HG03097 (cell line): ENCODE data around the gene HOTAIR.

Experiments
- ATAC-seq: cut with Tn5 transposase; IDR thresholded peaks from one replicate; pipeline ENCODE4 v1.9.1; 2021; ENCODE audit not compliant: unreplicated experiment, low FRiP score

Gene HOTAIR

DNA sequence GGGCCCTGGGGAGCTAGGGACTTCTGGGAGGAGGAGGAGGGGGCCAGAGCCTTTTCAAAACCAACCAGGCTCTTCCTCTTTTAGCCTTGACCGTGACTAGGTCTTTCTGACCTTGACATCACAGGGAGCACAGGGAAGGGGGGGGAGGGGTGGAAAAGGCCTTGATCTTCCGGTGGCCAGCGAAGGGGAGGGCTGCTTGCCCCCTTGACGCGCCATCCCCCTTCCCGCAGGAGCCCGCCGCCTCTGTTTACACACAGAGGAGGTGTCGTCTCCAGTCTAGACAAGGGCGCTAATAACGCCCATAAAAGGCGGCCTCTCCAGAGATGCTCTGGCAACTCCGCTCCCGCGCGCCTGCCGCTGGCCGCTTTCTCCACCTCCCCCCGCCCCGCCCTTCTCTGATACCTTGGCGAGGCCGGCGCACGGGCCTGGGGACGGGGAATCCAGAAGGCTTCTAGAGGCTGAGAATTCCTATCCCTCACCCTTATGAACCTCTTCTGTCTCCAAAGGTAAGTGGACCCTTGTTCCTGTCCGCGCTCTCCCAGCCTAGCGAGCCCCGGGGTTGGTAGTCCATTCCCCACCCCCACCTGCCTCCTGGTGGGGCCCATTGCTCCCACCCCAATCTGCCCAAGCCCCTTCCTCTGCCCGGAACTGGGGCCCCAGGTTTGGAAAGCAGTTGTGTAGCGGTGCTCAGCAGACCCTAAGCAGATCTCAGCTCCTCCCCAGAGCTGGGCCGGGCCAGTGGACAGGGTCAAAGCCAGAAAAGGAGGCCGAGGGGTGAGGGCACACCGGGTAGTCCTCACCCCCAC lies 24.9 kb downstream of the HOTAIR start:
- ATAC-seq, result no peak

DNA sequence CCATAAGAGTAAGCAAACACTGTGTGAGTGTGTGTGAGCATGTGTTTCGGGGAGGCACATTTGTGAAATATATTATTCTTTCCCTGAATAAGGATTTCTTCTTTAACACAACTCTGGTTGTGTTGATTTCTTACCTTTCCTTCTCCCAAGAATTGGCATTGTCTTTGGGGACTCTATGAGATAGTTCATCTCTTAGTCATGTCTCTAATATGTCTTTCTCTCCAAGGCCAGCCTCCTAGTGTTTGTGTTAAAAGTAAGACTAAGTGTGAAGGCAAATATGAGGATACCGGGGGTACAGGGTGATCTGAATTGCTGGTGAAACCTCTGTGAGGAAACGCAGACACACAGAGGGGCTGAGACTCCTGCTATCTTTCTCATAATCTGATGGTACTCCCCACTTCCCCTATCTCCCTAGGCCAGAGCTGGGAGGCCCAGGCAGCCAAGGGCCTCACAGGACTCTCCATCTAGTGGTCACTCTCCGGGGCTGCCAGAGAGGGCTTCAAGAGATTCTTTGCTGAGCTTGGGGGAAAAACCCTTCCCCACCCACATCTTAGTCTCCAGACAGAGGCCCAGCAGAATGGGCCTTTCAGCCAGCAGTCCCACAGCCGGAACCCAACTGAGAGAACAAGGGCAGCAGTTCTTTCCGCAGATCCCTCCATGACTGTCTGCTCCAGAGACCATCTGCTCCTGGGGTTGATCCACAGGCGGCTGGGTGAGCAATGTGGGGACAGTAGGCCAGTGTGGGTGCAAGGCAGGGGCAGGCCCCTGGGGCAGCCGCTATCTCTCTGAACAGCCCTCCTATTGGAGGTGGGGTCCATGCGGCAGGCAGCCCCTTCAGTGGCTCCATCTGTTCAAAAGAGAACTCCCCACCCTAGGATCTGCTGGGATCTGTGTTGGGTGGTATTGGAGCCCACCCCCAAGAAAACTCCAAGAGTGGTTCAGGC lies 25.8 kb downstream of the HOTAIR start:
- no peak for ATAC-seq

DNA sequence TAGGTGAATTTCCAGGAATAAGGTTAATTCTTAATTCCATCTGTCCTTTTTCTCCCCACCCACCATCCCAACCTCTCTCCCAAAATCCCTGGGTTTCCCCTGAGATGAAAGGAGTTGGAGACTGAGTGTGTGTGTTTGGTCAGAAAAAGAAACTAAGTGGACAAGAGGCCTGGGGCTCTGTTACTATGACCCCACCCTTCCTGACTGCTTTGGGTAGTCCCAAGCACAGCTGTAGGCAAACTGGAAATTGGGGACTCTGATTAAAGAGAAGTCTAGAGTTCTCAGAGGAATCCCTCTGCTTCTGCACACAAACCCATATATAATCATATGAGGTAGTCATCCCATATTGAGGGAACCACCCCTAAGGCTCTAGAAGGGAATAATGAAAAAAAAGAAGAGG lies 27.0 kb downstream of the HOTAIR start:
- no peak for ATAC-seq

- ATAC-seq, result no peak
Measured at GRCh38 chr12:53944907-53945847, 29.6 kb downstream of the HOTAIR start.

DNA sequence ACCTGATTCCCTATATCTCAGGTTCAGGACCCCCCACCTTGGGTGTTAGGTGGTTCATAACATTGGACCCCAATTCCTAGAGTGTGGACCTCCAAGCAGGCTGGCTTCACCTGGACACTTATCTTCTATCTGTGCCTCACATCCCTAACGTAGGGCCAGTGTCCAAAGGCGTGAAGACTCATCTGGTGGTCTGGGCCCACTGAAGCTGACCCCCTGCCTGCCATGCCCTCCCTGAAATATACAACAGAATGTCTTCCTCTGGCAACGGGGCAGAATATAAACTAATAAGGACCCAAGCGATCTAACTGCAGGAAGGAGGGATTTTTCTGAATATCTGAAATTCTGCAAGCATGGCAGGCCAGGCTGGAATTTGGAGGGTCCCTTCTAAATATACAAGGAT lies 30.5 kb downstream of the HOTAIR start:
- ATAC-seq, result no peak

DNA sequence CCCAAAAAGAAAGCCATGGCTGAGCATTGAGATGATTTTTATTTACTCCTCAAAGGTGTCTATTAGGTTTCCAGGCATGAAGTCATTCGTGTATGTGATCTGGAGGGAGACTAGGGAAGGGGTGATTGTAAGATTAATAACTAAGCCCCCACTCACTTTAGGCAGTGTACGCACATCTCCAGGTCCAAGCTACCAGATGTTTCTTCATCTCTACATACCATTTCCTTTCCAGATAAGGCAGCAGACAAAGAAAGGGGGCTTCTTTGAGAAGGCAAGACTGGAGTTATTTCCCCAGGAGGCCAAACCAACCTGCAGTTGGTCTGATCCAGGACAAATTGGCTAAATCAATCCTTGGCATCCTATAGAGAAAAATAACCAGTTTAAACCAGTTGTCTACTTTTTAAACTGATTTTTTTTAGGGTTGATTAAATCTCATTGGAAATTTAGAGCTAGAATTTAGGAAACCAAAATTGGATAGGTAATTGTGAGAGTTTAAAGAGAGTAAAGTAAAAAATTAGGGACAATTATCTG lies 32.2 kb downstream of the HOTAIR start:
- no peak for ATAC-seq

DNA sequence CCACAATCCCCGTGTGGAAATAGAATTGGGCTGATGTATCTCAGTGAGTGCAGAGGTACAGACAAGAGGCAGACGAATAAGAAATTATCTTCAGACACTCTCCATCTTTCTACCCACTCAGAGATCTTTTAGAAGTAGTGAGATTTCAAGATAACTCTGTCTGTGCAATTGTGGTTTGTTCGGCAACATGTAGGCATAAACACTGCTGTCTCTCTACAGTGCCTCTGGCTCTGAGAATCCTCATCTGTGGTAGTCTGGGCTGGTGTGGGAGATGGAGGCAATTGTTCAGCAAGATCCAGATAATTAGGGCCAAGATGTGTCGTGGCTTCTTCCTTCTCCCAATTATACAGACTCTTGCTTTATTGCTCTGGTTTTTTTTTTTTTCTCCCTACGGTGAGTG lies 33.0 kb downstream of the HOTAIR start:
- ATAC-seq, result no peak

DNA sequence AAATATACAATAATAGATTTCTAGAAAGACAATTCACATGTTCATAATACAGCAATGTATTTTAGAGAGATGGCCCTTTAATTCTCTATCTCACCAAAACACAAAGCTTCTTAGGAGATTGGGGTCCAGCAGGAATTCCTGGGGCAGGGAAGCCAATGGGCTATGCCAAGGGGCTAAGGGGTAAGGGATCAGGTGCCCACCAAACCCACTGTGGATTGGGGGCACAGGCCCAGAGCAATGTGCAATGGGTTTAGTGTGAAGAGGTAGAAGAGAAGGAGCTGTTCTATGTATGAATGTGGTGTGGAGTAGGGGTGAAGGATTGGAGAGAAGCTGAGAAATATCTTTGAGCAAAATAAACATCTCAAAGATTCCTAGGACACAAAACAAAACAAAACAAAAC lies 33.6 kb downstream of the HOTAIR start:
- no peak for ATAC-seq

- no peak for ATAC-seq
Measured at GRCh38 chr12:53940443-53941014, 34.2 kb downstream of the HOTAIR start.

GRCh38 chr12:53939141-53940108 lies 35.3 kb downstream of the HOTAIR start:
- ATAC-seq, result no peak

DNA sequence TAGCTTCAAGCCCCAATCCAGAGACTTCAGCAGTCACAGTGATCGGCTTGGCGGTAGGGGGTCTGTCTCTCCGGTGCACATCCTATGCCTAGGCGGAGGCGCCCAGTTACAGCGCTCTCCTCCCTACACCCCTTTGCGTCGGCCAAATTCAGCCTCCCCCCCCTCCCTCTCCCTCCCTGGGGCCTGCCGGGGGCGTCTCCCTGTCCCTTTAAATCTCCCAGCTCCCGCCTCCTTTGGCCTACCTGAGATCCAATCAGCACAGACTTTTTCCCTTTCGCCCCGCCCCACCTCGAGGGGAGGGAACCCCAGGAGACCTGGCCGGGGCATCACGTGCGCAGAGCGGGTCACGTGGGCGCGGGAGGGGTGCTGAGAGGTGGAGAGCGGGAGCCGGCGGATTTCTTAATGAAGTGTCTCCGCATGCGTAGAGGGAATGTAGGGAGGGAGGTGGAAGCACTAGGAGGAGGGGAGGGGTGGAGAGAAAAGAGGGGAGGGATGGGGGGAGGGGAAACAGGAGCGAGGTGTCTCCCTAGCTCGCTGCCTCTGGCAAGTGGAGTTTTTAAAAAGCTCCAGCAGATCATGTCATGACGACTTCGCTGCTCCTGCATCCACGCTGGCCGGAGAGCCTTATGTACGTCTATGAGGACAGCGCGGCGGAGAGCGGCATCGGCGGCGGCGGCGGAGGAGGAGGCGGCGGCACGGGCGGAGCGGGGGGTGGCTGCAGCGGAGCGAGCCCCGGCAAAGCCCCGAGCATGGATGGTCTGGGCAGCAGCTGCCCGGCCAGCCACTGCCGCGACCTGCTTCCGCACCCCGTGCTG lies 36.2 kb downstream of the HOTAIR start, which contains the start of gene HOXC13:
Gene HOXC13, plus strand, starts transcription at position 506 of the 815 bp plus-strand sequence. Its CDS starts 76 bp downstream, at position 582.
- no peak for ATAC-seq

- no peak for ATAC-seq
Measured at GRCh38 chr12:53937596-53938325, 37.0 kb downstream of the HOTAIR start.

DNA sequence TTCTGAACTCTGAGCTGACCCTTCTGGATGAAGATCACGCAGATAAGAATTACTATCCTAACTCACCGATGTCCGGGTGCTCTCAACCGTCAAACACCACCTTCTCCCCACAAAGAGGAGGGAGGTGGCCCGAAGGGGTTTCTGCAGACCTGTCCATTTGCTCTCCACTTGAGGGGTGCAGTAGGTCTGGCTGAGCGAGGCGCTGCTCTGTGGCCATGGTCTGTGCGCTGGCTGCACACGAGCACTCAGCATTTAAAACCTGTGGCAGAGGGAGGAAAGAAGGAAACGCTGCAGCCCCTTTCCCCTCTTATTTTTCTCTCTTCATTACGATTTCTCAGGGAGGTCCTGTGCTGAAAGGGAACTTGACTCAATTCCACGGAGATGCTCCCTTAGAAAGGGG lies 37.7 kb downstream of the HOTAIR start:
- ATAC-seq, result no peak

- no peak for ATAC-seq
Measured at GRCh38 chr12:53935383-53936341, 39.1 kb downstream of the HOTAIR start.

- ATAC-seq, result no peak
Measured at GRCh38 chr12:53932915-53933314, 41.8 kb downstream of the HOTAIR start.
